GM18873 (cell line): ENCODE results near the gene MSMO1.
"Not testable (repeated sequence)": the region's sequence is repeated elsewhere in the genome, so short reads cannot be mapped to it uniquely, and the experiment has no call there.

Experiments used
- ATAC-seq: cut with Tn5 transposase; IDR thresholded peaks from one replicate; pipeline ENCODE4 v1.9.1; 2021; ENCODE audit warnings: mild to moderate bottlenecking, moderate library complexity, moderate number of reproducible peaks; ENCODE audit not compliant: unreplicated experiment, low FRiP score

Gene MSMO1

GRCh38 chr4:165327211-165328100 lies at the start of gene MSMO1:
MSMO1 (plus strand) TSS chr4:165327669; CDS start chr4:165333371, 5,702 bp downstream.
- ATAC-seq: peak; percentile 99

- ATAC-seq: not testable (repeated sequence)
These were observed 47.9 kb upstream of the MSMO1 start for GRCh38 chr4:165279531-165279930.

- ATAC-seq: not testable (repeated sequence)
These were observed 42.8 kb upstream of the MSMO1 start for GRCh38 chr4:165284697-165285096.

GRCh38 chr4:165286619-165287340 lies 40.7 kb upstream of the MSMO1 start:
- peak; percentile 74 for ATAC-seq

GRCh38 chr4:165288226-165288625 lies 39.2 kb upstream of the MSMO1 start:
- ATAC-seq: no peak

GRCh38 chr4:165288639-165289422 lies 38.6 kb upstream of the MSMO1 start:
- ATAC-seq: no peak

- ATAC-seq: no peak
These were observed 38.1 kb upstream of the MSMO1 start for GRCh38 chr4:165289423-165289785.

- no peak for ATAC-seq
These were observed 34.4 kb upstream of the MSMO1 start for GRCh38 chr4:165293061-165293460.

- no peak for ATAC-seq
These were observed 33.4 kb upstream of the MSMO1 start for GRCh38 chr4:165293927-165294649.

GRCh38 chr4:165294907-165295306 lies 32.6 kb upstream of the MSMO1 start:
- ATAC-seq: peak; percentile 82

- no peak for ATAC-seq
These were observed 29.8 kb upstream of the MSMO1 start for GRCh38 chr4:165297626-165298025.

GRCh38 chr4:165299399-165300060 lies 27.9 kb upstream of the MSMO1 start:
- no peak for ATAC-seq

- ATAC-seq: peak; percentile 58
These were observed 25.6 kb upstream of the MSMO1 start for GRCh38 chr4:165301833-165302232.

GRCh38 chr4:165302658-165303057 lies 24.8 kb upstream of the MSMO1 start:
- ATAC-seq: no peak

- no peak for ATAC-seq
These were observed 19.3 kb upstream of the MSMO1 start for GRCh38 chr4:165308166-165308565.

GRCh38 chr4:165308606-165309005 lies 18.9 kb upstream of the MSMO1 start:
- no peak for ATAC-seq

- ATAC-seq: no peak
These were observed 18.0 kb upstream of the MSMO1 start for GRCh38 chr4:165309456-165309855.

- ATAC-seq: no peak
These were observed 15.0 kb upstream of the MSMO1 start for GRCh38 chr4:165312506-165312905.

- no peak for ATAC-seq
These were observed 8.4 kb upstream of the MSMO1 start for GRCh38 chr4:165319030-165319429.

- ATAC-seq: no peak
These were observed 8.0 kb upstream of the MSMO1 start for GRCh38 chr4:165319509-165319908.
